ENCODE results near the gene GNL2. TPM values are rescaled to one million over a fixed set of nuclear protein-coding genes. Genes with fewer than 3 reads are reported as not detected.

Gene GNL2
- total RNA-seq, 2 experiments from 2014 or later, result 43.4 to 44.5 TPM

- no peak for TF ChIP-seq CTCF (IDR thresholded peaks at IDR 0.05)
- Mint-ChIP-seq H3K27ac (no peak overlapping the region), H3K36me3 (ENCODE audit: low read depth) (no peaks in the 10 kb centered on the region), H3K4me1 (ENCODE audit: low read depth) (peaks cover 5% of the 10 kb centered on the region), H3K9me3 (no peaks in the 10 kb centered on the region), H3K27me3 (peaks cover 82% of the 10 kb centered on the region), H3K4me3 (no peak overlapping the region)
- no peak for ATAC-seq (ENCODE audit: poor library complexity)
- Histone ChIP-seq H3K4me3 (ENCODE audit: low read length) (no peak overlapping the region), H3K9me3 (ENCODE audit: control insufficient read depth in 1 of 2, insufficient read depth in 1 of 2, low read length in 2 of 2) (peaks cover 0 to 6% of the 10 kb centered on the region in 2 experiments), H3K4me1 (ENCODE audit: insufficient read depth, low read length) (peaks cover 19% of the 10 kb centered on the region), H3K27me3 (ENCODE audit: control insufficient read depth in 1 of 2, insufficient read depth in 2 of 2, low read length in 2 of 2) (peaks cover 62 to 89% of the 10 kb centered on the region in 2 experiments), H3K36me3 (ENCODE audit: insufficient read depth, low read length) (no peaks in the 10 kb centered on the region), H3K27ac (ENCODE audit: low read depth in 1 of 2, low read length in 2 of 2) (no peak overlapping the region)
- DNase-seq, result no peak
- intact Hi-C loops (cut with DNase I, micrococcal nuclease), result no loop called here
- CTCF ChIA-PET, result no interaction called here
- POLR2A ChIA-PET, result no interaction called here
Observed at GRCh38 chr1:37633040-37633937, 37.6 kb upstream of the GNL2 start.

GRCh38 chr1:37631036-37631435 lies 35.3 kb upstream of the GNL2 start:
- ChIA-PET CTCF (no interaction called here), POLR2A (no interaction called here)
- H3K27me3 ChIP-seq (ENCODE audit: control insufficient read depth in 1 of 2, insufficient read depth in 2 of 2, low read length in 2 of 2), result peaks cover 61 to 90% of the 10 kb centered on the region in 2 experiments
- H3K9me3 ChIP-seq (ENCODE audit: control insufficient read depth in 1 of 2, insufficient read depth in 1 of 2, low read length in 2 of 2), result peaks cover 0 to 6% of the 10 kb centered on the region in 2 experiments
- Mint-ChIP-seq H3K27ac (no peak overlapping the region), H3K27me3 (peaks cover 93% of the 10 kb centered on the region), H3K4me1 (ENCODE audit: low read depth) (peaks cover 5% of the 10 kb centered on the region), H3K4me3 (no peak overlapping the region), H3K36me3 (ENCODE audit: low read depth) (no peaks in the 10 kb centered on the region), H3K9me3 (no peaks in the 10 kb centered on the region)
- DNase-seq, result no peak
- H3K27ac ChIP-seq (ENCODE audit: low read depth in 1 of 2, low read length in 2 of 2), result no peak overlapping the region
- no peaks in the 10 kb centered on the region for H3K36me3 ChIP-seq (ENCODE audit: insufficient read depth, low read length)
- intact Hi-C loops (cut with DNase I, micrococcal nuclease), result no loop called here
- TF ChIP-seq CTCF (IDR thresholded peaks at IDR 0.05), result no peak
- peaks cover 19% of the 10 kb centered on the region for H3K4me1 ChIP-seq (ENCODE audit: insufficient read depth, low read length)
- ATAC-seq (ENCODE audit: poor library complexity), result no peak
- no peak overlapping the region for H3K4me3 ChIP-seq (ENCODE audit: low read length)

- Mint-ChIP-seq H3K27ac (no peak overlapping the region), H3K36me3 (ENCODE audit: low read depth) (no peaks in the 10 kb centered on the region), H3K27me3 (peaks cover 88% of the 10 kb centered on the region), H3K9me3 (no peaks in the 10 kb centered on the region), H3K4me3 (no peak overlapping the region), H3K4me1 (ENCODE audit: low read depth) (peaks cover 5% of the 10 kb centered on the region)
- Histone ChIP-seq H3K9me3 (ENCODE audit: control insufficient read depth in 1 of 2, insufficient read depth in 1 of 2, low read length in 2 of 2) (peaks cover 0 to 6% of the 10 kb centered on the region in 2 experiments), H3K27ac (ENCODE audit: low read depth in 1 of 2, low read length in 2 of 2) (no peak overlapping the region), H3K36me3 (ENCODE audit: insufficient read depth, low read length) (no peaks in the 10 kb centered on the region), H3K4me3 (ENCODE audit: low read length) (no peak overlapping the region), H3K4me1 (ENCODE audit: insufficient read depth, low read length) (peaks cover 19% of the 10 kb centered on the region), H3K27me3 (ENCODE audit: control insufficient read depth in 1 of 2, insufficient read depth in 2 of 2, low read length in 2 of 2) (peaks cover 56 to 87% of the 10 kb centered on the region in 2 experiments)
- ATAC-seq (ENCODE audit: poor library complexity) (no peak), DNase-seq (no peak)
- ChIA-PET POLR2A (no interaction called here), CTCF (no interaction called here)
- intact Hi-C loops (cut with DNase I, micrococcal nuclease), result no loop called here
- TF ChIP-seq CTCF (IDR thresholded peaks at IDR 0.05), result no peak
Observed at GRCh38 chr1:37630426-37631028, 34.8 kb upstream of the GNL2 start.
